Effector CD8-positive, alpha-beta T cell (primary cell): ENCODE measurements around the gene KRT15.

ENCODE experiments used
- DNase-seq: peaks from one replicate; lab custom pipeline; 2025; lab: John Stamatoyannopoulos, UW

Gene KRT15

DNA sequence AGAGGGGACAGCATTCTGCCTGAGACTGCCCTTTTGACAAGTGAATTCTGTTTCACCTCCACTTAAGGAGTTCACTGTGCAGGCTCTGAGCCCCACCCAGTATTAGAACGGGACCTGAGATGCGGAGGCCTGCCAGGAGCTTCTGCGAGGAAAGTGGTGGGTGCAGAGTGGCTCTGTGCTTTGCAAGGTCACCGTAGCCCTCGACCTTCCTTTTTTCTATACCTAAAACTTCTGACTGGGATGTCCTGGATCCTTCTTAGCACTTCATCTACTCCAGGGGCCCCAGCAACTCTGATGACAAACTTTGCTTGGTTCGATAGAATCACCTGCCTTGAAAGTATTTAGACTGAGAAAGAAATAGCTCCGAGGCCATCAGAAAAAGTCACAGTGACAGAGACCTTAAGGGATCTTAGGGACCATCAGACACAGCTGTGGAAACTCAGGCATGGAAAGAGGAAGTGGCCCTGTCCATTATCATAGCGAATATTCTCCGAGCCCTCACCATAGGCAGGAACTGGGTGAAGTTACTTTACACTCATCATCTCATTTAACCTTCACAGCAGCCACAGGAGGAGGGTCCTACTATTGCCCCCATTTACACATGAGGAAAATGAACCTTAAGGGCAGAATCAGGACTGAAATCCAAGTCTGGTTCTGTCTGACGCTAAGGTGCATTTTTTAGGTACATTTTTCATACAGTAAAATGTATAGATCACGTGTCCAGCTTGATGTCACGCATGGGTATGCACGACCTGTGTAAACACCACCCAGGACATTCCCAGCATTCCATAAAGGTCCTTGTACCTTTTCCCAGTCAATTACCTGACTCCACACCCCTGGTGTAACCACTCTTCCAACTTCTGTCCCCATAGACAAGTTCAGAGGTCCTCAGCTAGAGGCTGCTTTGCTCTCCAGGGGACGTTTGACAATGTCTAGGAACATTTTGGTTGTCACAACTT lies 12.6 kb downstream of the KRT15 start:
- DNase-seq, result no peak

DNA sequence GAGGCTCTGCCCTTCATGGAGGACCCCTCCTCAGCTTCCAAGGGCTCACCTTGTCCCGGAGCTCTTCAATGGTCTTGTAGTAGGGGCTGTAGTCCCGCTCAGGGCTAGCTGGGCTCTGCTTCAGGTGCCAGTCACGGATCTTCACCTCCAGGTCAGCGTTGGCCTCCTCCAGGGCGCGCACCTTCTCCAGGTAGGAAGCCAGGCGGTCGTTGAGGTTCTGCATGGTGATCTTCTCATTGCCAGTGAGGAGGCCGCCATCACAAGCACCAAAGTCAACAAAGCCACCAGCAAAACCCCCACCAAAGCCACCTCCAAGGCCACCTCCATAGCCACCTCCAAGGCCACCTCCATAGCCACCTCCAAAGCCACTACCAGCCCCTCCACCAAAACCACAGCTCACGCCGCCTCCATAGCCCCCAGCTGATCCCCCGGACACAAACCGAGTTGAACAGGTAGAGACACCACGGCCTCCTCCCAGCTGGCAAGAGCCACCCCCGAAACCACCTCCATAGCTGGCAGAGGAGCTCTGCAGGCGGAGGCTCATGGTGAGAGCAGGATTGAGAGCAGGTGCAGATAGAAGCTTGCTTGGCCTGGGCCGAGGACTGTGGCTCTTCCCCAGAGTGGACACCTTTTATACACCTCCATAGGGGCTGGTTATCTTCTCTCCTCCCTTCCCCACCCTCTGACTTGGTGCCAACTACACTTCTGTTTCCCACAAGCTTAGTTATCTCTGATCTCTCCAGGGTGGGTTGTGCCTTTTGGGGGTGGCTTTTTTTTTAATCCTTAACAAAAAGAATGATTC lies 13.5 kb downstream of the KRT15 start, which contains the start of gene KRT13:
KRT13 (minus strand) TSS at position 606 of the 802 bp plus-strand sequence; CDS start at position 544, 62 bp downstream.
- DNase-seq, result no peak

DNA sequence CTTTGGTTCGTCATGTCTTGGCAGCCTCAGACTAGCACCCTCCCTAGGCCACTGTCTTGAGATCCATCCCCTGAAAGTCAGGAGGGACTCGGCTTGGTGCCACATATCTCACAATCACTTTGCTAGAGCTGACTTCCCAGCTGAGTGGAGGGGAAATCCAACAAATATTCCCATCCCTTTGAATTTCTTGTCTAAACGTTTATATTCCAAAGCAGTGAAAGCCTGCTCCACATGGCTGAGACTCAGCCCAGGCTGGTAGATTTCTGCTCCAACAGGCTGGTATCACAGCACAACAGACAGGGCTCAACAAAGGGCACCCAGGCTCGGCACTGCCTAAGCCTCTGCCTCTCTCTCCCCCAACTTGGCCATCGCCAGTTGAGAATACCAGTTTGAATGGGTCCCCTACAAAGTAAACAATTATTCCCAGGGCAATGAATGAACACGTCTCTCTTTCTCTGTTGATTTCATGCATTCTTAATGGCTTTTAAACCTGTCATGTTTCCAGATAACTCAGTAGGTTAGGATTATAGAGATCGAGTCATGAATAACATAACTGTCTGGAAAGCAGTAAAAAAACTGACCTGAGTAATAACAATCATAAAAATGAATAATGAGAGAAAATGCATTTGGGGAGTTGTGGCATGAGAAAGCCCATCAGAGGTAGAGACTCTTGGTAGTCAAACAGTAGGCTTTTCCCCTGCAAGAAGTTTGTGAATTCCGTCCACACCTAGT lies 14.3 kb downstream of the KRT15 start:
- no peak for DNase-seq

DNA sequence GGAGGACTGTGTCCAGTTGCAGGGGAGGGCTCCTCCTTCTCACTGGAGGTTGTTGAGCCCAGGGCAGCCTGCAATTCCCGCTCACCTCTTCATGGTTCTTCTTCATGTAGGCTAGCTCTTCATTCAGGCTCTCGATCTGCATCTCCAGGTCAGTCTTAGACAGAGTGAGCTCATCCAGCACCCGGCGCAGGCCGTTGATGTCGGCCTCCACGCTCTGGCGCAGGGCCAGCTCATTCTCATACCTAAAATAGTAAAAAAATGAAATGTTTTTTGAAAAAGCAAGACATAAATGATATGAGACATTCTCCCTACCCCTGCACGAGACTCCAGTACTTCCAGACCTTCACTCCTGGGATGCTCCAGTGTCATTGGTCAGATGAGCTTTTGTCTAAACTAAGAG lies 15.5 kb downstream of the KRT15 start:
- no peak for DNase-seq

DNA sequence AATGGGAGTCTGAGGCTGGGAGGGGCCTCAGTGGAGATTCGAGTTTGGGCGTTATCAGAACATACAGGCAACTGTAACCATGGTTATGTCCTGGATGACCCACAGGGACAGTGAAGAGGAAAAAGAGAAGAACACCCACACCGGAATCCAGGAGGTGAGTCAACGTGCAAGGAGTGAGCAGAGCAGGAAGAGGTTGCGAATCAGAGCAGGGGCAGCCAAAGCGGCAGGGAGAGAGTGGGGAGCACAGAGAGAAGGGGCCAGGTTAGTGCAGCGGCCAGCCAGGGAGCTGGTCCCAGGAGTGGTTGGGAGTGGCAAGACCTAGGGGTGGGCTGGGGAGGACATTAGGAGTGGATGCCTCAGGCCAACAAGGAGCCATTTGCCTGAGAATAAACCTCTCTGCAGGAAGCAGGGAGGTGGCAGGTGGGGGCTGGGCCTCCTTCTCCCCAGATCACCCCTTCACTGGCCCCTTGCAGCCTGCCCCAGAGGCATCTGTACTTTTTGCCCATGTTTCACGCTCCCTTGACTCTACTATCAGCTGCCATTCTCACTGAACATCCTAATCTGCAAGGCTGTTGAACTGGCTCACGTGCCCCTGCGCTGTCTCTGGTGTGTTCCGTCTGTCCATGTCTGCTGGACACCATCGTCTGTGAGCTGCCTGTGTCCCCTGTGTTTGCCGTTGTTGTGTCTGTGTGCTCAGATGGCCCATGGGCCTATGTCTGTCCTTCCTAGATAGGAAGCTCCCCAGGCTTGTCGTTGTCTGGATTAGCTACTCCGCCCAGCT lies 18.4 kb downstream of the KRT15 start:
- no peak for DNase-seq

DNA sequence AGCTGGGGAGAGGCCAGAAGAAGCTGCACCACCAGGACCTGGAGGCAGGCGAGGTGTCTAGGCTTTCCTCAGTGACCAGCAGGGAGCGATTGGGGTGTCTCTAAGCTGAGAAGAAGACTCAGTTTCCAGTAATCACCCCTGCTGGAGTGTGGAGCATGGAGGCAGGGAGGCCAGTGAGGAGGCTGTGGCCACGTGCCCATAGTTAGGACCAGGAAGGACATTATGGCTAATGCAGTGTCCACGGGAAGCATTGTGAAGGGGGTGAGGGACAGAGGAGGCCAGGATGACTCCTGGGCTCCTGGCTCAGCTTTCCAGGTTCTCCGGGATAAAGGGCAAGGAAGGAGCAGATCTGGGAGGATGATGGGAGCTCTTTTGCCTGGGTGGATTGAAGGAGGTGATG lies 19.0 kb downstream of the KRT15 start:
- no peak for DNase-seq

DNA sequence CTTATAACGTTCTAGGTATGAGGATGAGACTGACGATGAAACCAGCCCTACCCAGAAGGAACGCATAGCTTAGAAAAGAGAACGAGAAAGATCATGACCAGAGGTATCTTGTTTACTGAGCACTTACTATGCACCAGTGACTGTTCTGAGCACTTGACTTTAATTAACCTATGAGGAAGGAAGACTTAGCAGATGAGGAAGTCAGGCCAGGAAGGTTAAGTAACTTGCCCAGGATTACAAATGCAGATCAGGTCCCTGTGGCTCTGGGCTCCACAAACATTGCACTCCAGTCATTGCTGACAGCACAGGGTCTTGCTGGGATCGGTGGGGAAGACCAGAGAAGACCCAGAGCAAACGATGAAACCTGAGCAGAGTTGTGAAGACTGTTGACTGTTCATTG lies 20.4 kb downstream of the KRT15 start:
- no peak for DNase-seq

DNA sequence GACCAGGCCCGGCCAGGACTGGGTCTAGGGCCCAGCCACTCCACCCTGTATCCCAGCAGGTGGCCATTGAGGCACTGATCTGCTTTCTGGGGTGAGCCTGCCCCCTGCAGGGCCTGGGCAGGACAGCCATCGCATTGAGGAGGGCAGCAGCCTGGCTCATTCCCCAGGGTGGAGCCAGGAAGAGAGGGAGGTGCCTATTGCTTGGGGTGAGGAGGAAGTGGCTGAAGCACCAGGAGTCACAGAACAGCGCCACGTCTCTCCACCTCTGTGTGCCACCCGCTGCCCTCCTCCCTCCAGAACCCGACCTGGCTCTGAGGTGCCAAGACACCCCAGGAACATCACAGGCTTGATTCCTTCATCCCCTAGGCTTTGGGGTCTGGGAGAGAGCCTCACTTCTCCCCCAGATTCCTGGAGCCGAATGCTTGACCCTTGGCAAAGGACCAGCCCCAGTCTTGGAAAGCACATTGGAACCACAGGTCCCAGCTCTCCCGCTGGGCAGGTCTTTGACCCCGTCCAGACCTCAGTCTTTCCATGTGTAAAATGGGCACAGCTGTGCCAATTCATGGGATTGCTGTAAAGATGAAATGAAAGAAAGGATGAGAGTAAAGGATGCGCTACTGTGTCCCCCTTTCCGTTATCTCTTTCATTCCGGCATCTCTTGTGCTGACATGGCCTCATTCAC lies 21.7 kb downstream of the KRT15 start:
- DNase-seq, result no peak

DNA sequence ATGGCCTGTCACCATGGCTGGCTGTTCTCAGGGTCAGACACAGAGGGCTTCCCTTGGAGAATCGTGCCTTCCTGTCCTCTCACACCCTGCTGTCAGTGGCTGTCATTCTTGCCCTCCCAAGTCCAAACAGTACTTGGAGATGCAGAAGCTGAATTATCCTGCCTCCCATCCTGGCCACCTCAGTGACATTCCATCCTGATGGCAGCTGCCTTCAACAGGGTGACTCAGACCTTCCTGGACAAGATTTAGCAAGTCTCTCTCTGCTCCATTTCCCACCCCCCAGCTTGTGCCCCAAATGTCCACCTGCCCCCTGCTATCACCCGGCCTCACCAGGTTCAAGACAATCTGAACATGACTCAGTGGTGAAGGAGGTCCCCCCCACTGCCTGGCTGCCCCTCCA lies 24.2 kb downstream of the KRT15 start:
- DNase-seq, result no peak

DNA sequence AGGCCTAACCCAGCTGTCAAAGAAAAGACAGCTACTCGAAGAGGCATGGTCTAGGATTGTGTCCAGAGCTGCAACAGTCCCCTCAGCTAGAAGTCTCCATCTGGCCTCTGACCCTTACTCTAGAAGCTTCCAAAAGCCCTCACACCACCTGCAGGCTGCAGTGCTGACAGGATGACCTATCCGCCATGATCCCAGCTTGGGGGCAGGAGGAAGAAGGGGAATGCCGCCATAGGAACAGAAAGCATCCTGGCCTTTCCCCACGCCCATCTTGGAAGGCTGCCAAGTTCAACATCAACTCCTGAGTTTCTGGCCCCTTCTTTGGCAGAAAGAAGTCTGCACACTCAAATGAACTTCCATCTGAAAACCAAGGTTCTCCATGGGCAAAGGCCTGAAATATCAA lies 25.9 kb downstream of the KRT15 start:
- no peak for DNase-seq

DNA sequence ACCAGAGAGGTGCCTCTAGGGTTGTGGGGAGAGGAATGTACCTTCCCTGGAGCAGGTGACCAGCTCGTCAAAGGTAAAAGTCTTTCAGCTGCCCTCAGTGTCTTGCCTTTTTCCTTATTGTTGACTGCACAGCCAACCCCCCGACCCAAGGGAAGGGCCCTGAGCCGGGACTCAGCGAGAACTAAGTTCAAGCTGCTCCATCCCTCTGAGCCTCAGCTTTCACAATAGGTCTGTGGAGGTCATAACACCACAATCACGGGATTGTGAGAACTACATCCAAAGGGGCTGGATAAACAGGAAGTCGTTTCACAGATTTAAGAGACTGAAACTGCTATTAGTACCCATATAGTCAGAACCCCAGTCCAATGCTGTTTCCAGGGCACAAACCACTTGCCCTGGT lies 26.3 kb downstream of the KRT15 start:
- DNase-seq, result no peak

DNA sequence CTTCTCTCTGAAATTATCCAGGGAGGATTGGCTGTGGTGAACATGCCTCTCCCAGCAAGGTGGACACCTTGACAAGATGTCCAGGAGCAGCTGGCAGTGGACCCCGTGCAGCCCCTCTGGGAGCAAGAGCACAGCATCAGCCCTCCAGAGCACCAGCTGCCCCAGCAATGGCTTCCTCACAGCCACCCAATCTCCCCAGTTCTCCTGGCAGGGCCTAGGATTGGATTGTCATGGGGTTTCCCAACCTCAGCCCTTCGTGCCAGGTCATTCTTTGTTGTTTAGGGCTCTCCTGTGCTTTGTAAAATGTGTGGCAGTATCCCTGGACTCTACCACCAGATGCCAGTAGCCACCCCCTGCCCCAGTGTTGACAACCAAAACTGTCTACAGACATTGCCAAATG lies 27.2 kb downstream of the KRT15 start:
- no peak for DNase-seq

DNA sequence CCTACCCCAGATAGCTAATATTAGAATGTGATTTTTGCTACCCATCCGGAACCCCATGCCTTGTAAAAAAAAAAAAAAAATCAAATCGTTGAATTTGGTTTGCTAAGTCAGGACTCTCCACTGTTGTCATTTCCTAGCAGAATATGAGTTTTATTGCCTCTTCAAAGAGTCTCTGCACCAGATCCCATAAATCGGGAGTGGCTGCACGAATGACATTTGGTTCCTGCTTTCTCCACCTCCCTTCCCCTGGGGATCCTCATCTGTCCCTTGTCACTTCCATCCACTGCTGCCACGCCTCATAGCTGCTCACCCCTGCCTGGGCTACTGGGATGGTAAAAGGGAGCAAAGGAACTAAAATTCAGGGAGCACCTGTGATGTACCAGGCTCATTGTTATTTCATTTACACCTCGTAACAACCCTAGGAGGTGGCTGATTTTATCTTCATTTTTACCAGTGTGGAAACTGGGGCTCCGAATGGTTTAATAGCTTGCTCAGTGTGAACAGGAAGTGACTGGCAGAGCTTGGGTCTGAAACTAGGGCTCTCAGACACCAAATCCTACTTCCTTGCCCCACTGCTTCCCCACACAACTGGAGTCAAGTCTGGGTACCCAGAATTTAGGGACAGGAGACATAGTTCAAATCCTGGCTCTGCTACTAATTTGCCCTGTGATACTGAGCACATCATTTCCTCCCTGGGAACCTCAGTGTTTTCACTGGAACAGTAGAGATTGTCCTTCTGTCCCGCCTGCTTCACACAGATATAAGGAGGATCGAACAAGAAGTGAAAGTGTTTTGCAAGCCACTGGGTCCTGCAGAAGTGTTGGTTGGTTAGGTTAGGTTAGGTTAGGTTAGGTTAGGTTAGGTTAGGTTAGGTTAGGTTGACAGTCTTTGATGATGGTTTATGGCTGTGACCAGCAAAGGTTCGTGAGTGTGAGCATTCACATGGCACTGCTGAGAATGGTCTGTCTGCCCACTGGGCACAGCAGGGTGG lies 28.4 kb downstream of the KRT15 start:
- DNase-seq, result no peak

DNA sequence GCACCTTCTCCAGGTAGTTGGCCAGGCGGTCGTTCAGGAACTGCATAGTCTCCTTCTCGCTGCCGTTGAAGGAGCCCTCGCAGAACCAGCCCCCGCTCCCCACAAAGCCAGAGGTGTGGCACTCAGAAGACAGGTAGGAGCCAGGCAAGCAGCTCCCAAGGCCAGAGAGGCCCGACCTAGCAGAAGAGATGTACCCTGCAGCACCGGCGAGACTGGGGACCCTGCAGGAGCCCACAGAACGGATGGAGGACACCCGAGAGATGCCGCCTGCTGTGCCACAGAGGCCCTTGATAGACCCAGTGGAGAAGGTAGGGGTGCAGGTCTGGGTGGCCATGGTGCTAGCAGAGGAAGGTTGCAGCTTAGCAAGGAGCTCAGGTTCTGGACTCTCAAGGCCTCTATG lies 29.2 kb downstream of the KRT15 start, which contains the start of gene KRT36:
KRT36 (minus strand) TSS at position 380 of the 400 bp plus-strand sequence; CDS start at position 334, 46 bp downstream.
- DNase-seq, result no peak

DNA sequence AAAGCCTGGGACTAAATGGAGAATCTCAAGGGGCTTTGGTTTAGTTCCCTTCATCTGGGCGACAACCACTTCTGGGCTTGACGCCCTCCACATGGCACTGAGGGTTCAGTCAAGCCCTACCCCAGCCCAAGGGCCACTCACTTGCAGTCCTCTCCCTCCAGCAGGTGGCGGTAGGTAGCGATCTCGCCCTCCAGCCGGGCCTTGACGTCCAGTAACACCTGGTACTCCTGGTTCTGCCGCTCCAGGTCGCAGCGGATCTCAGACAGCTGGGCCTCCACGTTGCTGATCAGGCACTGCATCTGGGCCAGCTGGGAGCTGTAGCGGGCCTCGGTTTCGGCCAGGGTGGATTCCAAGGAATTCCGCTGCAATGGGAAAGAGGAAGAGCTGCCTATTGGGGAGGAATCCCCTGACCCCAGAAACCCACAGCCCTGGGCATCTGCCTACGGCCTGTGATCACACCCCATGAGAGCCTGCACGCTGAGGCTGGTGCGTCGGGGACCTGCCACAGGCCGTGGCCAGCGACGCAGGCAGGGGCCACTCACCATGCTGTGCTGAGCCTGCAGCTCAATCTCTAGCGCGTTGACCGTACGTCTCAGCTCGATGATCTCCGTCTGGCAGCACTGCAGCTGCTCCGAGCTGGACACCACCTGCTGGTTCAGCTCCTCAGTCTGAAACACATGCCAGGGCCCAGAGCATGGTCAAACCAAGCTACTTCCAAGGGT lies 31.7 kb downstream of the KRT15 start:
- no peak for DNase-seq

DNA sequence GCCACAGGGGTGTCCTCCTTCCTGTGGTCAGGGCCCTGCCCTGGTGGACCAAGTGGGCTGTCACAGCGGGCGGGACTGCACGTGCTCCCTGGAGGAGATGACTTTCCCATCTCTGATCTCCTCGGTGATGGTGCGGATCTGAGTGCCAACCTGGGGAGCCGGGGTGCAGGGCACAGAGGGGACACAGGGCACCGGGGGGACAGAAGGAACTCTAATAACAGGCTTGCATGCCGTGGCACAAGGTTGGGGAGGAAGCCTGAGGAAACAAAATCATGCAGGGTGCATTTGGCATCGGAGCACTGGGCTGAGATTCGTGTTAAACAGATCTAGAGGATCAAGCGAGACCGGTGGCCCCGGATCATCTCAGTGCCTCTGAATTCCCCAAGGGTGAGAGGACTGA lies 32.4 kb downstream of the KRT15 start:
- DNase-seq, result no peak

DNA sequence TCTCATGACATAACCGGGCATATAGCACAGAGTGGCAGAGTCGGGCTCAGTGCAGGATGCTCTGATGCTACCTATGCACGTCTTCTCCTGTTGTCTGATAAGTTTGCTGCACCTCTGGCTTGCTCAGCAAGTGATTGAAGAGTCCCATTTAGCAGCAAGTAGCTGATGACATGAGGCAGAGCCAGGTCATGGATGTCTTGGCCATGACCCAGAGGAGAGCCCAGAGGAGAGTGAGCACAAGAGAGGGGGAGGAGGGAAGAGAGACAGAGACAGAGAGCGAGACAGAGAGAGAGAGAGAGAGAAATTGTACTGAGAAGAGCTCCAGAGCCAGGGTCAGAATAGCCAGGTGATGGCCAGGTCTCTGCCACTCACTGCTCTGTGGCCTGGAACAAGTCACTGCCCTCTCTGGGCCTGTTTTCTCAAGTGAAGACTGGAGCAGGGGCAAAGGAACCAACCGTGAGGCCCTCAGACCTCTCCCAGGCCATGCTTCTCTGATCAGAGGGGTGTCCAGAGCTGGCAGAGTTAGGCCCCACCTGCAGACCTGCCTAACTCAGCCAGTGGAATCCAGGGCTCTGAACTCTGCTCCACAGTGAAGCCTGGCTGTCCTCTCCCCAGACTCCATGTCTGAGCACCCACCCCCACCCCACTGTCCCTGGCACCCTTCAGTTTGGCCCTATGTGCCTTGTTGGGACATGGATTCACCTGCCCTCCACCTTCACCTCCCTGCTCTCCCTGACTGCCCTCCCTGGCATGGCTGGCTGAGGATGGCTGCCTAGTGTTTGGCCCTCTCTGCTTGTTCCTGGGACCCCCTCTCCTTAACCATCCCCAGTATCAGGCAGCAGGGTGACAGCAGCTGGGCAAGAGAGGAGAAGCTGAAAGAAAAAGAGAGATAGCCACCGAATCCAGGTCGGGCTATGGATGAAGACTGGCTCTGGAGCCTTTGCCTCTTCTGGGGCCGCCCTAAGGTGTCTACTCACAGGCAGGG lies 33.5 kb downstream of the KRT15 start:
- no peak for DNase-seq
